ENCODE measurements around the gene MYO3B.

MYO3B gene

GRCh38 chr2:170562928-170563327, 385.0 kb downstream of the MYO3B start:
- Histone ChIP-seq H3K36me3 (no peaks in the 10 kb centered on the region), H3K27me3 (ENCODE audit: insufficient read depth, low read depth, severe bottlenecking) (no peaks in the 10 kb centered on the region), H3K27ac (no peak overlapping the region), H3K4me3 (ENCODE audit: low read depth, low read length) (no peak overlapping the region), H3K9me3 (ENCODE audit: severe bottlenecking) (no peaks in the 10 kb centered on the region)
- no peak for TF ChIP-seq CTCF (IDR thresholded peaks at IDR 0.05; ENCODE audit: low read depth, low read length)
- DNase-seq, result no peak

GRCh38 chr2:170563401-170563800, 385.5 kb downstream of the MYO3B start:
- no peaks in the 10 kb centered on the region for H3K27me3 ChIP-seq (ENCODE audit: insufficient read depth, low read depth, severe bottlenecking)
- no peak for DNase-seq

GRCh38 chr2:170566138-170566537, 388.2 kb downstream of the MYO3B start:
- no peak for TF ChIP-seq CTCF (IDR thresholded peaks at IDR 0.05; ENCODE audit: low read depth, low read length)
- H3K27ac ChIP-seq, result no peak overlapping the region
- no peaks in the 10 kb centered on the region for H3K27me3 ChIP-seq (ENCODE audit: insufficient read depth, low read depth, severe bottlenecking)
- no peaks in the 10 kb centered on the region for H3K36me3 ChIP-seq
- no peaks in the 10 kb centered on the region for H3K9me3 ChIP-seq (ENCODE audit: severe bottlenecking)
- no peak overlapping the region for H3K4me3 ChIP-seq (ENCODE audit: low read depth, low read length)
- no peak for DNase-seq

More at GRCh38 chr2:170563401-170563800, 385.5 kb downstream of the MYO3B start:
- Histone ChIP-seq H3K4me3 (ENCODE audit: low read depth, low read length) (no peak overlapping the region), H3K9me3 (ENCODE audit: severe bottlenecking) (no peaks in the 10 kb centered on the region), H3K27ac (no peak overlapping the region), H3K36me3 (no peaks in the 10 kb centered on the region)
- TF ChIP-seq CTCF (IDR thresholded peaks at IDR 0.05; ENCODE audit: low read depth, low read length), result no peak

- H3K27ac ChIP-seq, result no peak overlapping the region
- no peak for TF ChIP-seq CTCF (IDR thresholded peaks at IDR 0.05; ENCODE audit: low read depth, low read length)
- no peaks in the 10 kb centered on the region for H3K9me3 ChIP-seq (ENCODE audit: severe bottlenecking)
- H3K36me3 ChIP-seq, result no peaks in the 10 kb centered on the region
- DNase-seq, result no peak
- no peaks in the 10 kb centered on the region for H3K27me3 ChIP-seq (ENCODE audit: insufficient read depth, low read depth, severe bottlenecking)
- H3K4me3 ChIP-seq (ENCODE audit: low read depth, low read length), result no peak overlapping the region
Observed at GRCh38 chr2:170567429-170567828, 389.5 kb downstream of the MYO3B start.

GRCh38 chr2:170568511-170568910, 390.6 kb downstream of the MYO3B start:
- Histone ChIP-seq H3K27me3 (ENCODE audit: insufficient read depth, low read depth, severe bottlenecking) (no peaks in the 10 kb centered on the region), H3K27ac (no peak overlapping the region), H3K9me3 (ENCODE audit: severe bottlenecking) (no peaks in the 10 kb centered on the region), H3K4me3 (ENCODE audit: low read depth, low read length) (no peak overlapping the region), H3K36me3 (no peaks in the 10 kb centered on the region)
- DNase-seq, result no peak
- no peak for TF ChIP-seq CTCF (IDR thresholded peaks at IDR 0.05; ENCODE audit: low read depth, low read length)

GRCh38 chr2:170571612-170572011, 393.7 kb downstream of the MYO3B start:
- TF ChIP-seq CTCF (IDR thresholded peaks at IDR 0.05; ENCODE audit: low read depth, low read length), result no peak
- no peaks in the 10 kb centered on the region for H3K27me3 ChIP-seq (ENCODE audit: insufficient read depth, low read depth, severe bottlenecking)
- H3K36me3 ChIP-seq, result no peaks in the 10 kb centered on the region
- H3K4me3 ChIP-seq (ENCODE audit: low read depth, low read length), result no peak overlapping the region
- no peak overlapping the region for H3K27ac ChIP-seq
- no peak for DNase-seq
- H3K9me3 ChIP-seq (ENCODE audit: severe bottlenecking), result no peaks in the 10 kb centered on the region
